AG09309 (cell line): ENCODE results near the gene LRR1.
A peak's percentile ranks its signal among the peaks of the same experiment; 100 is the strongest.

ENCODE experiments used
- DNase-seq: peaks from one replicate; pipeline ENCODE4 v3.0.0-alpha.2; 2010; ENCODE audit warnings: low read depth
- H3K4me3 ChIP-seq: 2 replicates; pipeline ENCODE4 v1.5.1; 2011; ENCODE audit warnings: mild to moderate bottlenecking, low read depth, low read length, moderate library complexity; ENCODE audit not compliant: control insufficient read depth
- TF ChIP-seq, protein P1 (sequence below): IDR thresholded peaks from 2 replicates; pipeline ENCODE4 v1.5.1; 2011; ENCODE audit warnings: mild to moderate bottlenecking, low read depth, low read length, inconsistent platforms; ENCODE audit not compliant: insufficient read depth, control insufficient read depth; ENCODE audit errors: missing control alignments

The LRR1 gene

DNA sequence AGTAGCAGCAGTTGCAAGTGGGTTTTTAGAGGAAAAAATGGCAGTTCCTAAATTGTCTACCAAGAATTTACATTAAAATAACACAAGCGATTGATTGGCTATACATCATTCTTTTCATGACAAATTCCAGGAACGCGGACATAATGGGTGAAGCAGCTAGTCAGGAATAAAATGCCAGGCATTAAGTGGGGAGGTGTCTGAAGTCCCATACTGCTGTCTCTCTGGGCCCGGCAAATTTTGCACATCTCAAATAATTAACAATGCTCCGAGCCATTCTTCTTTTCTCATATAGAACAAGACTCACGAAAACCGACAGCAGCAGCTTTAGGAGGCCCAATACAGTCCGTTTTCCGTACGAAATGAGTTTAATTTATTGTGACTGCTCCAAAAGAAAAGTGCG lies 21.0 kb downstream of the LRR1 start:
- H3K4me3 ChIP-seq, result peak overlapping the region; percentile 63
- DNase-seq, result no peak
- TF ChIP-seq, protein P1, sequence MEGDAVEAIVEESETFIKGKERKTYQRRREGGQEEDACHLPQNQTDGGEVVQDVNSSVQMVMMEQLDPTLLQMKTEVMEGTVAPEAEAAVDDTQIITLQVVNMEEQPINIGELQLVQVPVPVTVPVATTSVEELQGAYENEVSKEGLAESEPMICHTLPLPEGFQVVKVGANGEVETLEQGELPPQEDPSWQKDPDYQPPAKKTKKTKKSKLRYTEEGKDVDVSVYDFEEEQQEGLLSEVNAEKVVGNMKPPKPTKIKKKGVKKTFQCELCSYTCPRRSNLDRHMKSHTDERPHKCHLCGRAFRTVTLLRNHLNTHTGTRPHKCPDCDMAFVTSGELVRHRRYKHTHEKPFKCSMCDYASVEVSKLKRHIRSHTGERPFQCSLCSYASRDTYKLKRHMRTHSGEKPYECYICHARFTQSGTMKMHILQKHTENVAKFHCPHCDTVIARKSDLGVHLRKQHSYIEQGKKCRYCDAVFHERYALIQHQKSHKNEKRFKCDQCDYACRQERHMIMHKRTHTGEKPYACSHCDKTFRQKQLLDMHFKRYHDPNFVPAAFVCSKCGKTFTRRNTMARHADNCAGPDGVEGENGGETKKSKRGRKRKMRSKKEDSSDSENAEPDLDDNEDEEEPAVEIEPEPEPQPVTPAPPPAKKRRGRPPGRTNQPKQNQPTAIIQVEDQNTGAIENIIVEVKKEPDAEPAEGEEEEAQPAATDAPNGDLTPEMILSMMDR, result no peak

DNA sequence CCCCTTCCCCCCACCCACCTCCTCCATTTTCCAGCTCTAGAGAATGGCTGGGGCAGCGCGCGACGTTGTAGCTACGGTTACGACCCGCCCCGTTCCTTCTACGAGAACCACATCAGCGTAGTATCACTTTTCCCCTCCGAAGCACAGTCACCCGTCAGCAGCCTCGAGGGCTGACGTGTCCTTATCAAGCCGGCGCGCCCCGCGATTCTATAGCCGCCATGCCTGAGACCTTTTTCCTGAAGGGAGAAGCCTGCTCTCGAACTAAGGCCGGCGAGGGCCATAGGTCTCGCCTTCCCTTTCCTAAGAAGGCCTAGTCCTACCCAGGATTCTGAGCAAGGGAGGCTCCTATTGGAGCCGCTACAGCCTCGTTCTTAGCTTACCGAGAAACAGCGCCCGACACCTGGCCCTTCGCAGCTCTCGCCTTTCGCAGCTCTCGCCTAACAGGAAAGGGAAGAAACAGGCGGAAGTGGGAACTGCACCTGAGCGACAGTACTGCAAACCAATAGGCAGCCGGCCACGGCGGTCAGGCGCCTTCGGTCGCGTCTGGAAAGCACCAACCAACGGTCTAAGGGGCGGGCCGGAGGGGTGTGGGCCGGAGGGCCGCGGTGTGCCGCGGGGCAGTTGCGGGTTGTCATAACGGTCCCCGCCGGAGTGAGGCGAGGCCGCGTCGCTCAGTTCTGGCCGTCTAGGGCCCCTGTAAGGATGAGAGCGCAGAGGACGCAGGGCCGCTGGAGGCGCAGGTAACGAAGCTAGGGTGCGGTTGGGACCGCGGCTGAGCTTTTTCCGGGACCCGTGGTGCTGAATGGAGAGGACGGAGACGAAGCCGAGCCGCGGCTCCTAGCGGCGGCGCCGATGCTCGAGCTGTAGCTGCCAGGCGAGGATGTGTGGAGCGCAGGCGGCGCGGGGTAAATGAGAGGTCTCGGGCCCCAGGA lies 21.7 kb downstream of the LRR1 start, which contains the start of the genes MGAT2 and RPL36AL:
Gene MGAT2, plus strand, starts transcription at position 618 of the 932 bp plus-strand sequence. CDS start 470 bp downstream, outside the sequence.
Gene RPL36AL, minus strand, starts transcription at position 445 of the 932 bp plus-strand sequence. CDS start 1,522 bp downstream, outside the sequence.
- peak; percentile 98 for DNase-seq
- TF ChIP-seq, protein P1, result peak; percentile 28
- peak within 1 kb of the TSS; percentile 63 for H3K4me3 ChIP-seq

DNA sequence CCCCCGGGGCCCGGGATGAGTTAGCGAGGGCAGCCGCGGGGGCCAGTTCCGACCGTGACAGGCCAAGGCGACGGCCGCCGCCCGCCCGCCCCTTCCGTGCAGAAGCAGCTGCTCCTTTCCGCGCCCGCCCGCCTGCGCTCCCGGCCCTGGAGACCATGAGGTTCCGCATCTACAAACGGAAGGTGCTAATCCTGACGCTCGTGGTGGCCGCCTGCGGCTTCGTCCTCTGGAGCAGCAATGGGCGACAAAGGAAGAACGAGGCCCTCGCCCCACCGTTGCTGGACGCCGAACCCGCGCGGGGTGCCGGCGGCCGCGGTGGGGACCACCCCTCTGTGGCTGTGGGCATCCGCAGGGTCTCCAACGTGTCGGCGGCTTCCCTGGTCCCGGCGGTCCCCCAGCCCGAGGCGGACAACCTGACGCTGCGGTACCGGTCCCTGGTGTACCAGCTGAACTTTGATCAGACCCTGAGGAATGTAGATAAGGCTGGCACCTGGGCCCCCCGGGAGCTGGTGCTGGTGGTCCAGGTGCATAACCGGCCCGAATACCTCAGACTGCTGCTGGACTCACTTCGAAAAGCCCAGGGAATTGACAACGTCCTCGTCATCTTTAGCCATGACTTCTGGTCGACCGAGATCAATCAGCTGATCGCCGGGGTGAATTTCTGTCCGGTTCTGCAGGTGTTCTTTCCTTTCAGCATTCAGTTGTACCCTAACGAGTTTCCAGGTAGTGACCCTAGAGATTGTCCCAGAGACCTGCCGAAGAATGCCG lies 22.6 kb downstream of the LRR1 start:
- peak overlapping the region; percentile 63 for H3K4me3 ChIP-seq
- TF ChIP-seq, protein P1, result no peak
- no peak for DNase-seq

DNA sequence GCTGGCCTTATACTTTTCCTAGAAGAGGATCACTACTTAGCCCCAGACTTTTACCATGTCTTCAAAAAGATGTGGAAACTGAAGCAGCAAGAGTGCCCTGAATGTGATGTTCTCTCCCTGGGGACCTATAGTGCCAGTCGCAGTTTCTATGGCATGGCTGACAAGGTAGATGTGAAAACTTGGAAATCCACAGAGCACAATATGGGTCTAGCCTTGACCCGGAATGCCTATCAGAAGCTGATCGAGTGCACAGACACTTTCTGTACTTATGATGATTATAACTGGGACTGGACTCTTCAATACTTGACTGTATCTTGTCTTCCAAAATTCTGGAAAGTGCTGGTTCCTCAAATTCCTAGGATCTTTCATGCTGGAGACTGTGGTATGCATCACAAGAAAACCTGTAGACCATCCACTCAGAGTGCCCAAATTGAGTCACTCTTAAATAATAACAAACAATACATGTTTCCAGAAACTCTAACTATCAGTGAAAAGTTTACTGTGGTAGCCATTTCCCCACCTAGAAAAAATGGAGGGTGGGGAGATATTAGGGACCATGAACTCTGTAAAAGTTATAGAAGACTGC lies 23.4 kb downstream of the LRR1 start:
- no peak for DNase-seq
- TF ChIP-seq, protein P1, result no peak
- peak overlapping the region; percentile 63 for H3K4me3 ChIP-seq

DNA sequence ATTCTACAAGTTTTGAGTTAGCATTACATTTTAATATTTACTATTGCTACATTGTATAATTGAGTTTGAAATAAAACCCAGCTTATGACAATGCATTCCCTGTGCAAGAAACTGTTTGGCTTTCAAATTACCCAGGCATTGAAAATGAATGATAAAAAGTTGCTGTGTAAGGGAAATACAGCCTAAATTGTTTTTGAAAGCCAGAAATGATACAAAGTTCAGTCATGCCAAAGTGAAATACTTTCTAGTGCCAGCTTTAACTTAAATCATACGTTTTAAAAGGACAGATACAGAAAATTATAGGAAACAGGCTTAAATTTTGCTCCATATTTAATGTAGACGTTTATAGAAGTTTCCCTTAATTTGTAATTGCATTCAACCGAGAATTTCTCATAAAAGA lies 24.6 kb downstream of the LRR1 start:
- H3K4me3 ChIP-seq, result no peak overlapping the region
- TF ChIP-seq, protein P1, result no peak
- no peak for DNase-seq
